Uterus (tissue), 4 donors: ENCODE measurements around the gene TMC6. TPM values are rescaled to one million over a fixed set of nuclear protein-coding genes. Genes with fewer than 3 reads are reported as not detected.

Experiments
- DNase-seq, 2 donors: peaks; one replicate each; pipeline ENCODE4 v3.0.0-alpha.2; 2019 to 2020
- H3K27ac ChIP-seq, 2 donors: fragments of 200-600 bp; sonication (generic); 1 replicate in 1 of 2; 2 replicates in 1 of 2; pipeline ENCODE4 v1.5.1; 2016 to 2018
- H3K27me3 ChIP-seq, 2 donors: fragments of 200-600 bp; sonication (generic); one replicate each; pipeline ENCODE4 v1.5.1; 2018 to 2019; ENCODE audit warnings: control low read depth in 1 of 2
- H3K36me3 ChIP-seq, 2 donors: fragments of 200-600 bp; sonication (generic); one replicate each; pipeline ENCODE4 v1.5.1; 2019; ENCODE audit warnings: control low read depth in 1 of 2
- H3K4me1 ChIP-seq, 2 donors: fragments of 200-600 bp; sonication (generic); one replicate each; pipeline ENCODE4 v1.5.1; 2018 to 2019; ENCODE audit warnings: control low read depth in 1 of 2
- H3K4me3 ChIP-seq, 2 donors: fragments of 200-600 bp; sonication (generic); 1 replicate in 1 of 2; 2 replicates in 1 of 2; pipeline ENCODE4 v1.5.1; 2018 to 2019; ENCODE audit warnings: mild to moderate bottlenecking in 1 of 2
- H3K9me3 ChIP-seq, 2 donors: fragments of 200-600 bp; sonication (generic); one replicate each; pipeline ENCODE4 v1.5.1; 2019; ENCODE audit warnings: control low read depth in 1 of 2
- POLR2A ChIP-seq, 2 donors: fragments of 450-650 bp; IDR thresholded peaks; one replicate each; pipeline ENCODE4 v1.6.1; 2016; ENCODE audit warnings: antibody characterized with exemption in 2 of 2, mild to moderate bottlenecking in 1 of 2, moderate library complexity in 1 of 2
- intact Hi-C: fragments of 100-400 bp; cut with DNase I; formaldehyde crosslinking; loops from one replicate; pipeline ENCODE4 v1.15.1; 2023; ENCODE audit warnings: low total_unique reads
- total RNA-seq, 4 donors: library from RNA; depleted of rRNA in 3 of 4; stranded (reverse); fragments of >200 nt in 3 of 4; gene quantifications; one replicate each; pipeline versions ENCODE4 v1.1.0 to v1.2.4, GENCODE V29; 2014 to 2023
- TF ChIP-seq, protein P1 (sequence below), 4 experiments: fragments of 200-600 bp in 2 of 4; fragments of 450-650 bp in 2 of 4; sonication (generic) in 2 of 4; IDR thresholded peaks; one replicate each; pipeline ENCODE4 v1.5.1; 2016 to 2019; ENCODE audit warnings: antibody characterized with exemption in 4 of 4, mild to moderate bottlenecking in 2 of 4, moderate library complexity in 1 of 4
- donor health status: DM: yes; HTN: yes; CAD: no.

The TMC6 gene
- total RNA-seq, 4 donors from 2014 or later = 8.2 to 56.1 (median 16.1) TPM

DNA sequence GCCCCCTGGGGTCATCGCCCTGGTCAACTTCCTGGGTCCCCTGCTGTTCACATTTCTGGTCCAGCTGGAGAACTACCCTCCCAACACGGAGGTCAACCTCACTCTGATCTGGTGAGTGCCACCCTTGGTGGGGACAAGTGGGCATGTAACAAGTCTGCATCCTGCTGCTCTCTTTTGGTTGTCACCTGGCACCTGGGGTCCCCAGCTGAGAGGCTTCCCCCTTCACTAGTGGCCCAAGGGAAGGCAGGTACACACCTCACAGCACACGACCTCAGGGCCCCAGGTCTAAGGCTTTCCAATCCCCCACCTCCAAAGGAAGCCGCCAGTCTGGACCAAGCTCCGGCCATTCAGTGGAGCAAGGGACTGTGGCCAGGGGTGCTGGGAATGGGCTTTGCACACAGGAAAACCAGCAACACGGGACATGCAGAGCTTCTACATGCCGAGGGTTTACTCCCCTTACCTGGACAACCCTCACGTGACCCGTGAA lies 6.4 kb upstream of the TMC6 start:
- intact Hi-C loops = no loop called here
- Histone ChIP-seq H3K36me3 (no peaks in the 10 kb centered on the region), H3K9me3 (no peaks in the 10 kb centered on the region), H3K27ac (no peak overlapping the region), H3K4me3 (no peak overlapping the region), H3K27me3 (no peaks in the 10 kb centered on the region), H3K4me1 (no peaks in the 10 kb centered on the region)
- TF ChIP-seq POLR2A (IDR thresholded peaks at IDR 0.05) = no peak
- TF ChIP-seq, protein P1, sequence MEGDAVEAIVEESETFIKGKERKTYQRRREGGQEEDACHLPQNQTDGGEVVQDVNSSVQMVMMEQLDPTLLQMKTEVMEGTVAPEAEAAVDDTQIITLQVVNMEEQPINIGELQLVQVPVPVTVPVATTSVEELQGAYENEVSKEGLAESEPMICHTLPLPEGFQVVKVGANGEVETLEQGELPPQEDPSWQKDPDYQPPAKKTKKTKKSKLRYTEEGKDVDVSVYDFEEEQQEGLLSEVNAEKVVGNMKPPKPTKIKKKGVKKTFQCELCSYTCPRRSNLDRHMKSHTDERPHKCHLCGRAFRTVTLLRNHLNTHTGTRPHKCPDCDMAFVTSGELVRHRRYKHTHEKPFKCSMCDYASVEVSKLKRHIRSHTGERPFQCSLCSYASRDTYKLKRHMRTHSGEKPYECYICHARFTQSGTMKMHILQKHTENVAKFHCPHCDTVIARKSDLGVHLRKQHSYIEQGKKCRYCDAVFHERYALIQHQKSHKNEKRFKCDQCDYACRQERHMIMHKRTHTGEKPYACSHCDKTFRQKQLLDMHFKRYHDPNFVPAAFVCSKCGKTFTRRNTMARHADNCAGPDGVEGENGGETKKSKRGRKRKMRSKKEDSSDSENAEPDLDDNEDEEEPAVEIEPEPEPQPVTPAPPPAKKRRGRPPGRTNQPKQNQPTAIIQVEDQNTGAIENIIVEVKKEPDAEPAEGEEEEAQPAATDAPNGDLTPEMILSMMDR (IDR thresholded peaks at IDR 0.05) = no peak
- DNase-seq = no peak

DNA sequence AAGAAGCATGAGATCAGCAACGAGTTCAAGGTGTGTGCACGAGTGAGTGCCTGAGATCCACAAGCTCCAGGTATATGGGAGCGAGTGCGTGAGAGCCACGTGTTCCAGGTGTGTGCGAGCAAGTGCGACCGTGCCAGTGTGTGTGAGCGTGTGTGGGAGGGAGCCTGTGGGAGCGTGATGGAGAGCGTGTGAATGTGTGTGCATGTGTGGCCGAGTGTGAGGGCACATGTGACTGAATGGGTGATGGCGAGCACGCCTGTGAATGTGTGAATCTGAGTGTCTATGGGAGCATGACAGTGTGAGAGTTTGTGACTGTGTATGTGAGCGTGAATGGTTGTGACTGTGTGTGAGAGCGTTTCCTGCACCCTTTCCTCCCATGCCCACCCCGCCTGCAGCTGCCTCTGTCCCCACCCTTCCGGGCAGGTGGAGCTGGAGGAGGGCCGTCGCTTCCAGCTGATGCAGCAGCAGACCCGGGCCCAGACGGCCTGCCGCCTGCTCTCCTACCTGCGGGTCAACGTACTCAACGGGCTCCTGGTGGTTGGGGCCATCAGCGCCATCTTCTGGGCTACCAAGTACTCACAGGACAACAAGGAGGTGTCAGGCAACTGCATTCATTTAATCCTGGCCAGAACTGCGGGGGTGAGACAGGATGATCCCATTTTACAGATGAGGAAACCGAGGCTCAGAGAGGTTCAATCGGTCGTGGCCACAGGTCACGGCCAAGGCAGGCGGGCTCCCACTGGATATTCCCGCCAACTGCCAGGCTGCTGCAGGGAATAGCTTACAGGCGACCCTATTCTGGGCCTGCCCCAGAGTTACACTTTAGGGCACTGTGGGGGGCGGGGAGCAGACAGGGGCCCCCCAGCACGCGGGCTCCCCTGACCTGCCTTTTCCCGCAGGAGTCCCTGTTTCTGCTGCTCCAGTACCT lies 5.7 kb upstream of the TMC6 start:
- TF ChIP-seq POLR2A (IDR thresholded peaks at IDR 0.05) = no peak
- TF ChIP-seq, protein P1 (IDR thresholded peaks at IDR 0.05) = peak in 3 of 4 experiments; percentile 7 to 39 (median 31)
- H3K27ac ChIP-seq = no peak overlapping the region
- no peak for DNase-seq
- no peaks in the 10 kb centered on the region for H3K9me3 ChIP-seq
- H3K4me1 ChIP-seq = peaks cover 0 to 1% of the 10 kb centered on the region in 2 donors
- no peak overlapping the region for H3K4me3 ChIP-seq
- intact Hi-C loops = no loop called here
- no peaks in the 10 kb centered on the region for H3K36me3 ChIP-seq
- H3K27me3 ChIP-seq = no peaks in the 10 kb centered on the region

DNA sequence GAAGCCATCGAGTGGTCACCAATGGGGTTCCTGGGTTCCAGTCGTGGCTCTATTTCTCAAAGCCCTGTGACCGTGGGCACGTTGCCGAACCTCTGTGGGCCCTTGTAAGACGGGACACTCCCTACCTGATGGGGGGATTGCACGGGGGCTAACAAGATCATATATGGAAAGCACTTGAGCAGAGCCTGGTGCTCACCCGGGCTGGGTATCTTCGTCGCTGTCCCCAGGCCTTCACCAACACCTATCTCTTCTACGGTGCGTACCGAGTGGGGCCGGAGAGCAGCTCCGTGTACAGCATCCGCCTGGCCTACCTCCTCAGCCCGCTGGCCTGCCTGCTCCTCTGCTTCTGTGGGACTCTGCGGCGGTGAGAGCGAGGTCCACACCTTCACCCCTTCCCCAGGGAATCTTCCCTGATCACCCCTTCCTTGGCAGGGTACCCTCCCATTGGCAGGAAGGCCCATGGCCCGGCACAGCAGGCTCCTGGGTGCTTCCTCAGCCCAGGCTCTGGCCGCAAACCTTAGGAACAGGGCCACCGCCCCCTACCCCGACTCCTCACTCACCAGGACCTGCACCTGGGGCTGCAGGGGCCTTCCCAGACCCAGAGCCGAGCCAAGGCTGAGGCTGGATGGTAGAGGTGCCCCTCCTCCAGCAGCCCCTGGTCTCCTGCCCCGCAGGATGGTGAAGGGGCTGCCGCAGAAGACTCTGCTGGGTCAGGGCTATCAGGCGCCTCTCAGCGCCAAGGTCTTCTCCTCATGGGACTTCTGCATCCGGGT lies 4.8 kb upstream of the TMC6 start:
- Histone ChIP-seq H3K27me3 (peaks cover 0 to 2% of the 10 kb centered on the region in 2 donors), H3K9me3 (no peaks in the 10 kb centered on the region), H3K36me3 (no peaks in the 10 kb centered on the region), H3K27ac (no peak overlapping the region), H3K4me1 (peaks cover 0 to 8% of the 10 kb centered on the region in 2 donors), H3K4me3 (no peak overlapping the region)
- intact Hi-C loops = no loop called here
- no peak for TF ChIP-seq POLR2A (IDR thresholded peaks at IDR 0.05)
- TF ChIP-seq, protein P1 (IDR thresholded peaks at IDR 0.05) = no peak
- DNase-seq = no peak

DNA sequence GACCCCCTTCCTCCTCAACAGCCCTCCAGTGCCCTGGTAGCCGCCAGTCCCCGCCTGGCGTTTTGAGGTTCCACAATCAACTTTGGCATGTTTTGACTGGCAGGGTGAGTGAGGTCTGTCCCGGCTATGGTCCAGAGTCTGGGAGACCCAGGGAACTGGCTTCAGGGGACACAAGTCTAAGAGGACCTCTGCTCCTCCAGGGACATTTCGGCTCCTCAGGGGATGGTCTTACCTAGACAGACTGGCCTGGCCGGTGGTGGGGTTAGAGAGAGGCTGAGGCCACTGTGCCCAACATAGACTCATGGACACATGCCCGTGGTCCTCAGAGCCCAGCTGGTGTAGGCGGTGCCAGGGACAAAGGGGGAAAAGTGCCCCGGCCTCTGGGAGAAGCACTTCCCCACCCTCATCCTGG lies 4.2 kb upstream of the TMC6 start:
- no peak for TF ChIP-seq POLR2A (IDR thresholded peaks at IDR 0.05)
- TF ChIP-seq, protein P1 (IDR thresholded peaks at IDR 0.05) = no peak
- no peaks in the 10 kb centered on the region for H3K9me3 ChIP-seq
- no peak overlapping the region for H3K4me3 ChIP-seq
- intact Hi-C loops = no loop called here
- no peaks in the 10 kb centered on the region for H3K36me3 ChIP-seq
- peaks cover 0 to 11% of the 10 kb centered on the region in 2 donors for H3K4me1 ChIP-seq
- no peak overlapping the region for H3K27ac ChIP-seq
- no peak for DNase-seq
- peaks cover 0 to 8% of the 10 kb centered on the region in 2 donors for H3K27me3 ChIP-seq
